Mammary epithelial cell (primary cell): ENCODE data around the gene TFCP2L1.

Experiments
- EZH2 ChIP-seq: IDR thresholded peaks from 2 replicates; pipeline ENCODE4 v1.6.1; 2012; ENCODE audit warnings: low read length, inconsistent platforms, borderline replicate concordance
- TF ChIP-seq, protein P1 (sequence below), 2 donors: IDR thresholded peaks in 1 of 2; conservative IDR thresholded peaks in 1 of 2; 2 replicates each; pipeline ENCODE4 v1.5.1; 2011 to 2012; ENCODE audit warnings: inconsistent platforms in 2 of 2, low read length in 2 of 2, mild to moderate bottlenecking in 2 of 2, control low read depth in 1 of 2, low read depth in 1 of 2; ENCODE audit not compliant: insufficient read depth in 1 of 2; ENCODE audit errors: extremely low read depth in 1 of 2

DNA sequence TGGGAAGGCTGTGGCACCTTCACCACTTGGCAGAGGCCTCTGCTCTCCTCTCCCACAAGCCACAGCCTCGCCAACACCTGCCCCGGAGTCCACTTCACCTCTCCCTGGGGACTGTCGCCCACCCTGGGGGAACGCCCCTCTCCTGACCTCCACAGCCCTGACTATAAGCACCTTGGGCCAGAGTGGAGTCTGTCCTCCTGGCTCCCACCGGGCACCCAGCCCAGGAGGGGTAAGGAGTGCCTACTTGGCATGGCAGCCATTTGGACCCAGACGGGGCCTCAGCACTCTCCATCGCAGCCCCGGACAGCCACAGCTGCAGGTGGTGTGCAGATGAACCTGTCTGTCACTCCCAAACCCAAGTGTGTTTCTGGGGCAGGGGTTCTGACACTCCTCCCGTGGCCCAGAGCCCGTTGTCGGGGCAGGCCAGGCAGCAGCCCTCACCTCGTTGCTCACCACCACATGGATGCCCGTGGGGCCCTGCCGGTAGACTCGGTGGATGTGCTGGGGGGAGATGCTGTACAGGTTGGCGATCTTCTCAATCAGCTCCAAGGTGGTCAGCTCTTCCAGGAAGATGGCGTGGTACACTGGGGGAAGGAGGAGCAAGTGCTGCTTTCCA is 53.5 kb downstream of the TFCP2L1 start:
- TF ChIP-seq, protein P1, sequence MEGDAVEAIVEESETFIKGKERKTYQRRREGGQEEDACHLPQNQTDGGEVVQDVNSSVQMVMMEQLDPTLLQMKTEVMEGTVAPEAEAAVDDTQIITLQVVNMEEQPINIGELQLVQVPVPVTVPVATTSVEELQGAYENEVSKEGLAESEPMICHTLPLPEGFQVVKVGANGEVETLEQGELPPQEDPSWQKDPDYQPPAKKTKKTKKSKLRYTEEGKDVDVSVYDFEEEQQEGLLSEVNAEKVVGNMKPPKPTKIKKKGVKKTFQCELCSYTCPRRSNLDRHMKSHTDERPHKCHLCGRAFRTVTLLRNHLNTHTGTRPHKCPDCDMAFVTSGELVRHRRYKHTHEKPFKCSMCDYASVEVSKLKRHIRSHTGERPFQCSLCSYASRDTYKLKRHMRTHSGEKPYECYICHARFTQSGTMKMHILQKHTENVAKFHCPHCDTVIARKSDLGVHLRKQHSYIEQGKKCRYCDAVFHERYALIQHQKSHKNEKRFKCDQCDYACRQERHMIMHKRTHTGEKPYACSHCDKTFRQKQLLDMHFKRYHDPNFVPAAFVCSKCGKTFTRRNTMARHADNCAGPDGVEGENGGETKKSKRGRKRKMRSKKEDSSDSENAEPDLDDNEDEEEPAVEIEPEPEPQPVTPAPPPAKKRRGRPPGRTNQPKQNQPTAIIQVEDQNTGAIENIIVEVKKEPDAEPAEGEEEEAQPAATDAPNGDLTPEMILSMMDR (conservative IDR thresholded peaks at IDR 0.05 in 1 of 2, IDR thresholded peaks at IDR 0.05 in 1 of 2; ENCODE audit: extremely low read depth in 1 of 2, insufficient read depth in 1 of 2, low read depth in 1 of 2, low read length in 2 of 2): no peak
- TF ChIP-seq EZH2: no peak
